ENCODE results near the gene GBF1.
"Not testable (repeated sequence)": the region's sequence is repeated elsewhere in the genome, so short reads cannot be mapped to it uniquely, and the experiment has no call there.

The GBF1 gene

GRCh38 chr10:102298899-102299298 lies 53.6 kb downstream of the GBF1 start:
- Histone ChIP-seq H3K27ac (ENCODE audit: low read depth, low read length) (no peak overlapping the region), H3K36me3 (ENCODE audit: control insufficient read depth in 1 of 2, insufficient read depth in 2 of 2, low read length in 2 of 2) (peaks cover 4% of the 10 kb centered on the region in 2 donors), H3K4me3 (ENCODE audit: low read depth in 1 of 2, low read length in 2 of 2) (no peak overlapping the region), H3K4me1 (ENCODE audit: control insufficient read depth in 1 of 2, insufficient read depth in 2 of 2, low read length in 2 of 2) (no peaks in the 10 kb centered on the region), H3K9ac (ENCODE audit: low read depth in 1 of 2, low read length in 2 of 2) (no peak overlapping the region), H3K9me3 (ENCODE audit: control insufficient read depth in 1 of 2, low read length in 2 of 2) (no peaks in the 10 kb centered on the region), H3K27me3 (ENCODE audit: control insufficient read depth in 1 of 2, insufficient read depth in 2 of 2, low read length in 2 of 2) (no peaks in the 10 kb centered on the region)

GRCh38 chr10:102299873-102300272 lies 54.5 kb downstream of the GBF1 start:
- Histone ChIP-seq H3K9me3 (ENCODE audit: control insufficient read depth in 1 of 2, low read length in 2 of 2) (no peaks in the 10 kb centered on the region), H3K27me3 (ENCODE audit: control insufficient read depth in 1 of 2, insufficient read depth in 2 of 2, low read length in 2 of 2) (no peaks in the 10 kb centered on the region), H3K9ac (ENCODE audit: low read depth in 1 of 2, low read length in 2 of 2) (no peak overlapping the region), H3K36me3 (ENCODE audit: control insufficient read depth in 1 of 2, insufficient read depth in 2 of 2, low read length in 2 of 2) (peaks cover 4% of the 10 kb centered on the region in 2 donors), H3K4me3 (ENCODE audit: low read depth in 1 of 2, low read length in 2 of 2) (no peak overlapping the region), H3K27ac (ENCODE audit: low read depth, low read length) (peak overlapping the region; percentile 10), H3K4me1 (ENCODE audit: control insufficient read depth in 1 of 2, insufficient read depth in 2 of 2, low read length in 2 of 2) (no peaks in the 10 kb centered on the region)

GRCh38 chr10:102300278-102300843 lies 55.0 kb downstream of the GBF1 start:
- H3K4me1 ChIP-seq (ENCODE audit: control insufficient read depth in 1 of 2, insufficient read depth in 2 of 2, low read length in 2 of 2) = no peaks in the 10 kb centered on the region
- peak overlapping the region; percentile 10 for H3K27ac ChIP-seq (ENCODE audit: low read depth, low read length)
- no peaks in the 10 kb centered on the region for H3K27me3 ChIP-seq (ENCODE audit: control insufficient read depth in 1 of 2, insufficient read depth in 2 of 2, low read length in 2 of 2)
- H3K9ac ChIP-seq (ENCODE audit: low read depth in 1 of 2, low read length in 2 of 2) = no peak overlapping the region
- H3K36me3 ChIP-seq (ENCODE audit: control insufficient read depth in 1 of 2, insufficient read depth in 2 of 2, low read length in 2 of 2) = peaks cover 0 to 4% of the 10 kb centered on the region in 2 donors
- H3K4me3 ChIP-seq (ENCODE audit: low read depth in 1 of 2, low read length in 2 of 2) = no peak overlapping the region
- no peaks in the 10 kb centered on the region for H3K9me3 ChIP-seq (ENCODE audit: control insufficient read depth in 1 of 2, low read length in 2 of 2)

- not testable (repeated sequence) for H3K27ac ChIP-seq (ENCODE audit: low read depth, low read length); H3K4me1 ChIP-seq (ENCODE audit: control insufficient read depth in 1 of 2, insufficient read depth in 2 of 2, low read length in 2 of 2)
Observed at GRCh38 chr10:102300912-102301311, 55.6 kb downstream of the GBF1 start.

GRCh38 chr10:102301332-102301731 lies 56.0 kb downstream of the GBF1 start:
- H3K4me1 ChIP-seq (ENCODE audit: control insufficient read depth in 1 of 2, insufficient read depth in 2 of 2, low read length in 2 of 2); H3K9ac ChIP-seq (ENCODE audit: low read depth in 1 of 2, low read length in 2 of 2); H3K4me3 ChIP-seq (ENCODE audit: low read depth in 1 of 2, low read length in 2 of 2); H3K9me3 ChIP-seq (ENCODE audit: control insufficient read depth in 1 of 2, low read length in 2 of 2); H3K27ac ChIP-seq (ENCODE audit: low read depth, low read length); H3K27me3 ChIP-seq (ENCODE audit: control insufficient read depth in 1 of 2, insufficient read depth in 2 of 2, low read length in 2 of 2); H3K36me3 ChIP-seq (ENCODE audit: control insufficient read depth in 1 of 2, insufficient read depth in 2 of 2, low read length in 2 of 2): not testable (repeated sequence)

More at GRCh38 chr10:102300912-102301311, 55.6 kb downstream of the GBF1 start:
- not testable (repeated sequence) for H3K27me3 ChIP-seq (ENCODE audit: control insufficient read depth in 1 of 2, insufficient read depth in 2 of 2, low read length in 2 of 2); H3K36me3 ChIP-seq (ENCODE audit: control insufficient read depth in 1 of 2, insufficient read depth in 2 of 2, low read length in 2 of 2); H3K9me3 ChIP-seq (ENCODE audit: control insufficient read depth in 1 of 2, low read length in 2 of 2); H3K9ac ChIP-seq (ENCODE audit: low read depth in 1 of 2, low read length in 2 of 2); H3K4me3 ChIP-seq (ENCODE audit: low read depth in 1 of 2, low read length in 2 of 2)

GRCh38 chr10:102302611-102303010 lies 57.3 kb downstream of the GBF1 start:
- H3K4me1 ChIP-seq (ENCODE audit: control insufficient read depth in 1 of 2, insufficient read depth in 2 of 2, low read length in 2 of 2) = no peaks in the 10 kb centered on the region
- no peaks in the 10 kb centered on the region for H3K9me3 ChIP-seq (ENCODE audit: control insufficient read depth in 1 of 2, low read length in 2 of 2)
- H3K27me3 ChIP-seq (ENCODE audit: control insufficient read depth in 1 of 2, insufficient read depth in 2 of 2, low read length in 2 of 2) = no peaks in the 10 kb centered on the region
- no peak overlapping the region for H3K4me3 ChIP-seq (ENCODE audit: low read depth in 1 of 2, low read length in 2 of 2)
- no peak overlapping the region for H3K9ac ChIP-seq (ENCODE audit: low read depth in 1 of 2, low read length in 2 of 2)
- peaks cover 0 to 4% of the 10 kb centered on the region in 2 donors for H3K36me3 ChIP-seq (ENCODE audit: control insufficient read depth in 1 of 2, insufficient read depth in 2 of 2, low read length in 2 of 2)
- no peak overlapping the region for H3K27ac ChIP-seq (ENCODE audit: low read depth, low read length)

GRCh38 chr10:102306006-102306405 lies 60.7 kb downstream of the GBF1 start:
- no peaks in the 10 kb centered on the region for H3K27me3 ChIP-seq (ENCODE audit: control insufficient read depth in 1 of 2, insufficient read depth in 2 of 2, low read length in 2 of 2)
- H3K9ac ChIP-seq (ENCODE audit: low read depth in 1 of 2, low read length in 2 of 2) = no peak overlapping the region
- peaks cover 12 to 17% of the 10 kb centered on the region in 2 donors for H3K4me1 ChIP-seq (ENCODE audit: control insufficient read depth in 1 of 2, insufficient read depth in 2 of 2, low read length in 2 of 2)
- H3K27ac ChIP-seq (ENCODE audit: low read depth, low read length) = no peak overlapping the region
- no peak overlapping the region for H3K4me3 ChIP-seq (ENCODE audit: low read depth in 1 of 2, low read length in 2 of 2)
- peaks cover 0 to 4% of the 10 kb centered on the region in 2 donors for H3K36me3 ChIP-seq (ENCODE audit: control insufficient read depth in 1 of 2, insufficient read depth in 2 of 2, low read length in 2 of 2)
- H3K9me3 ChIP-seq (ENCODE audit: control insufficient read depth in 1 of 2, low read length in 2 of 2) = no peaks in the 10 kb centered on the region

- H3K27me3 ChIP-seq (ENCODE audit: control insufficient read depth in 1 of 2, insufficient read depth in 2 of 2, low read length in 2 of 2) = no peaks in the 10 kb centered on the region
- no peak overlapping the region for H3K27ac ChIP-seq (ENCODE audit: low read depth, low read length)
- no peak overlapping the region for H3K9ac ChIP-seq (ENCODE audit: low read depth in 1 of 2, low read length in 2 of 2)
- H3K9me3 ChIP-seq (ENCODE audit: control insufficient read depth in 1 of 2, low read length in 2 of 2) = no peaks in the 10 kb centered on the region
- H3K4me1 ChIP-seq (ENCODE audit: control insufficient read depth in 1 of 2, insufficient read depth in 2 of 2, low read length in 2 of 2) = peaks cover 18 to 24% of the 10 kb centered on the region in 2 donors
- peaks cover 0 to 4% of the 10 kb centered on the region in 2 donors for H3K36me3 ChIP-seq (ENCODE audit: control insufficient read depth in 1 of 2, insufficient read depth in 2 of 2, low read length in 2 of 2)
- no peak overlapping the region for H3K4me3 ChIP-seq (ENCODE audit: low read depth in 1 of 2, low read length in 2 of 2)
Observed at GRCh38 chr10:102306710-102307109, 61.4 kb downstream of the GBF1 start.

- H3K27ac ChIP-seq (ENCODE audit: low read depth, low read length); H3K36me3 ChIP-seq (ENCODE audit: control insufficient read depth in 1 of 2, insufficient read depth in 2 of 2, low read length in 2 of 2); H3K27me3 ChIP-seq (ENCODE audit: control insufficient read depth in 1 of 2, insufficient read depth in 2 of 2, low read length in 2 of 2); H3K9me3 ChIP-seq (ENCODE audit: control insufficient read depth in 1 of 2, low read length in 2 of 2); H3K9ac ChIP-seq (ENCODE audit: low read depth in 1 of 2, low read length in 2 of 2); H3K4me3 ChIP-seq (ENCODE audit: low read depth in 1 of 2, low read length in 2 of 2): not testable (repeated sequence)
- peaks cover 18 to 30% of the 10 kb centered on the region in 2 donors for H3K4me1 ChIP-seq (ENCODE audit: control insufficient read depth in 1 of 2, insufficient read depth in 2 of 2, low read length in 2 of 2)
Observed at GRCh38 chr10:102308318-102308717, 63.0 kb downstream of the GBF1 start.

- Histone ChIP-seq H3K9me3 (ENCODE audit: control insufficient read depth in 1 of 2, low read length in 2 of 2) (no peaks in the 10 kb centered on the region), H3K27ac (ENCODE audit: low read depth, low read length) (no peak overlapping the region), H3K9ac (ENCODE audit: low read depth in 1 of 2, low read length in 2 of 2) (no peak overlapping the region), H3K36me3 (ENCODE audit: control insufficient read depth in 1 of 2, insufficient read depth in 2 of 2, low read length in 2 of 2) (no peaks in the 10 kb centered on the region), H3K4me1 (ENCODE audit: control insufficient read depth in 1 of 2, insufficient read depth in 2 of 2, low read length in 2 of 2) (peaks cover 18 to 30% of the 10 kb centered on the region in 2 donors), H3K4me3 (ENCODE audit: low read depth in 1 of 2, low read length in 2 of 2) (no peak overlapping the region), H3K27me3 (ENCODE audit: control insufficient read depth in 1 of 2, insufficient read depth in 2 of 2, low read length in 2 of 2) (no peaks in the 10 kb centered on the region)
Observed at GRCh38 chr10:102309236-102309635, 63.9 kb downstream of the GBF1 start.

- Histone ChIP-seq H3K27me3 (ENCODE audit: control insufficient read depth in 1 of 2, insufficient read depth in 2 of 2, low read length in 2 of 2) (no peaks in the 10 kb centered on the region), H3K27ac (ENCODE audit: low read depth, low read length) (peak overlapping the region; percentile 0), H3K9ac (ENCODE audit: low read depth in 1 of 2, low read length in 2 of 2) (no peak overlapping the region), H3K9me3 (ENCODE audit: control insufficient read depth in 1 of 2, low read length in 2 of 2) (no peaks in the 10 kb centered on the region), H3K4me1 (ENCODE audit: control insufficient read depth in 1 of 2, insufficient read depth in 2 of 2, low read length in 2 of 2) (peaks cover 18 to 30% of the 10 kb centered on the region in 2 donors), H3K36me3 (ENCODE audit: control insufficient read depth in 1 of 2, insufficient read depth in 2 of 2, low read length in 2 of 2) (peaks cover 0 to 2% of the 10 kb centered on the region in 2 donors), H3K4me3 (ENCODE audit: low read depth in 1 of 2, low read length in 2 of 2) (no peak overlapping the region)
Observed at GRCh38 chr10:102309916-102310315, 64.6 kb downstream of the GBF1 start.

Measured in duodenal mucosa (tissue), 2 donors.